Measurements from ENCODE around the gene HOXB9. TPM values are rescaled to one million over a fixed set of nuclear protein-coding genes. Genes with fewer than 3 reads are reported as not detected.

HOXB9 gene
- total and polyA plus RNA-seq, 11 donors = not detected

GRCh38 chr17:48610282-48611211, 15.6 kb downstream of the HOXB9 start, which contains the start of gene HOXB7:
HOXB7 (minus strand) TSS chr17:48611017; CDS start chr17:48610918, 99 bp downstream.
- DNase-seq = peak in 3 of 5 donors; percentile 32 to 68 (median 62)
- H3K27me3 ChIP-seq = peaks cover 81 to 100% (median 98%) of the 10 kb centered on the region in 9 donors
- H3K4me1 ChIP-seq = peaks cover 0 to 45% (median 18%) of the 10 kb centered on the region in 12 donors

GRCh38 chr17:48609759-48610281, 16.3 kb downstream of the HOXB9 start:
- DNase-seq (no peak), ATAC-seq (no peak)
- Histone ChIP-seq H3K27me3 (peaks cover 83 to 100% (median 98%) of the 10 kb centered on the region in 9 donors), H3K4me3 (peak overlapping the region in 11 of 12 donors; percentile 4 to 67 (median 44)), H3K9me3 (peaks cover 0 to 3% (median 0%) of the 10 kb centered on the region in 12 donors), H3K27ac (peak overlapping the region in 1 of 12 donors; percentile 80), H3K4me1 (peaks cover 0 to 45% (median 18%) of the 10 kb centered on the region in 12 donors), H3K36me3 (no peaks in the 10 kb centered on the region)
- TF ChIP-seq CTCF (IDR thresholded peaks at IDR 0.05) (no peak), POLR2A (IDR thresholded peaks at IDR 0.05) (no peak)
- intact Hi-C loops (cut with DNase I) = loop anchor here in 9 of 10 donors (10.0 kb wide), 5 partner anchors 275 to 585 kb away; no protein-coding TSS in a partner anchor
- WGBS, 4 donors = 3 to 21% (median 5%) methylated on average over 4 to 15 of the region's 15 CpGs

More at GRCh38 chr17:48610282-48611211, 15.6 kb downstream of the HOXB9 start, which contains the start of gene HOXB7:
- peak in 3 of 4 donors; percentile 23 to 40 (median 38) for ATAC-seq
- Histone ChIP-seq H3K36me3 (no peaks in the 10 kb centered on the region), H3K4me3 (peak within 1 kb of the TSS; percentile 2 to 67 (median 44)), H3K9me3 (peaks cover 0 to 3% (median 0%) of the 10 kb centered on the region in 12 donors), H3K27ac (peak within 1 kb of the TSS in 4 of 12 donors; percentile 14 to 80 (median 27))
- TF ChIP-seq CTCF (IDR thresholded peaks at IDR 0.05) (no peak), POLR2A (IDR thresholded peaks at IDR 0.05) (no peak)
- intact Hi-C loops (cut with DNase I) = loop anchor here in 9 of 10 donors (10.0 kb wide), 5 partner anchors 276 to 586 kb away; no protein-coding TSS in a partner anchor
- WGBS, 4 donors = 1 to 2% (median 2%) methylated on average over 50 to 79 of the region's 79 CpGs

- DNase-seq (no peak), ATAC-seq (no peak)
- Histone ChIP-seq H3K4me1 (peaks cover 0 to 40% (median 17%) of the 10 kb centered on the region in 12 donors), H3K27me3 (peaks cover 83 to 100% (median 98%) of the 10 kb centered on the region in 9 donors), H3K4me3 (no peak overlapping the region), H3K27ac (no peak overlapping the region), H3K36me3 (no peaks in the 10 kb centered on the region), H3K9me3 (peaks cover 0 to 3% (median 0%) of the 10 kb centered on the region in 12 donors)
- intact Hi-C loops (cut with DNase I) = no loop called here
- TF ChIP-seq POLR2A (IDR thresholded peaks at IDR 0.05) (no peak), CTCF (IDR thresholded peaks at IDR 0.05) (no peak)
These were observed 17.1 kb downstream of the HOXB9 start for GRCh38 chr17:48609033-48609432.

GRCh38 chr17:48608494-48608834, 17.7 kb downstream of the HOXB9 start:
- DNase-seq (no peak), ATAC-seq (no peak)
- Histone ChIP-seq H3K36me3 (no peaks in the 10 kb centered on the region), H3K9me3 (peaks cover 0 to 3% (median 0%) of the 10 kb centered on the region in 12 donors), H3K27ac (no peak overlapping the region), H3K27me3 (peaks cover 83 to 100% (median 98%) of the 10 kb centered on the region in 9 donors), H3K4me3 (no peak overlapping the region), H3K4me1 (peaks cover 0 to 37% (median 16%) of the 10 kb centered on the region in 12 donors)
- intact Hi-C loops (cut with DNase I) = no loop called here
- 60 to 86% (median 75%) methylated on average over 1 of the region's 1 CpG for WGBS, 4 donors
- TF ChIP-seq CTCF (IDR thresholded peaks at IDR 0.05) = no peak
- TF ChIP-seq POLR2A (IDR thresholded peaks at IDR 0.05) = no peak
